ENCODE data around the gene TMEM132D. TPM values are rescaled to one million over a fixed set of nuclear protein-coding genes. Genes with fewer than 3 reads are reported as not detected.

TMEM132D gene
- total and polyA plus RNA-seq, 2 of the 8 experiments (the other 6 are each of a cell fraction or from before 2014, with no cell fraction given), result 3.5 to 10.1 TPM

DNA sequence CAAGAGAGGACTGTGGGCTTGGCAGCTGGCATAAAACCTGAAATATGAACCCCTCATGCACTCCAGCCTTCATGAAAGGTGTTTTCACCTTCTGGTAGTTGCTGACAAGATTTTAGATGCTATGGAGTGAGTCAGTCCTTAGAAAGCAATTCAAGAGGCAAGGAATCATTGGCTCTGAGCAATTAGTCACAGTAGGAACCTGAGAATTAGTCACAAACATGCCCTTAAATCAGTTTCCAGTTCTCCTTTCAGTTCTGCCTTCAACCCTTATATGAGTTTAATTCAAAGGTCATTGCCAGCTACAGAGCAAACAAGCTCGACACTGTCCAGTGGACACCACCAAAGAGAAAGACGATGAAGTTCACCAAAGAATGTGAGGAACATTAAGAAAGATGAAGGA, 578.3 kb downstream of the TMEM132D start (continued):
- TF ChIP-seq RXRA (IDR thresholded peaks at IDR 0.05; ENCODE audit: insufficient read depth, low read depth, low read length) (no peak), POLR2AphosphoS5 (IDR thresholded peaks at IDR 0.05; ENCODE audit: low read depth, low read length) (no peak), CTCF (IDR thresholded peaks at IDR 0.05; ENCODE audit: control extremely low read depth in 1 of 3, insufficient read depth in 1 of 3, low read depth in 1 of 3, low read length in 3 of 3) (no peak), CHD2 (IDR thresholded peaks at IDR 0.05; ENCODE audit: low read length) (no peak), EZH2 (IDR thresholded peaks at IDR 0.05; ENCODE audit: low read depth, low read length, severe bottlenecking) (no peak), JUND (IDR thresholded peaks at IDR 0.05; ENCODE audit: low read length) (no peak)
- TF ChIP-seq, protein P1, sequence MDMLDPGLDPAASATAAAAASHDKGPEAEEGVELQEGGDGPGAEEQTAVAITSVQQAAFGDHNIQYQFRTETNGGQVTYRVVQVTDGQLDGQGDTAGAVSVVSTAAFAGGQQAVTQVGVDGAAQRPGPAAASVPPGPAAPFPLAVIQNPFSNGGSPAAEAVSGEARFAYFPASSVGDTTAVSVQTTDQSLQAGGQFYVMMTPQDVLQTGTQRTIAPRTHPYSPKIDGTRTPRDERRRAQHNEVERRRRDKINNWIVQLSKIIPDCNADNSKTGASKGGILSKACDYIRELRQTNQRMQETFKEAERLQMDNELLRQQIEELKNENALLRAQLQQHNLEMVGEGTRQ (IDR thresholded peaks at IDR 0.05; ENCODE audit: low read length), result no peak

Measured in H1 (cell line).